ENCODE measurements around the gene APOBEC3F. TPM values are rescaled to one million over a fixed set of nuclear protein-coding genes. Genes with fewer than 3 reads are reported as not detected.

Gene APOBEC3F
- total RNA-seq, 2 donors from 2014 or later: 5.5 to 9.8 TPM

DNA sequence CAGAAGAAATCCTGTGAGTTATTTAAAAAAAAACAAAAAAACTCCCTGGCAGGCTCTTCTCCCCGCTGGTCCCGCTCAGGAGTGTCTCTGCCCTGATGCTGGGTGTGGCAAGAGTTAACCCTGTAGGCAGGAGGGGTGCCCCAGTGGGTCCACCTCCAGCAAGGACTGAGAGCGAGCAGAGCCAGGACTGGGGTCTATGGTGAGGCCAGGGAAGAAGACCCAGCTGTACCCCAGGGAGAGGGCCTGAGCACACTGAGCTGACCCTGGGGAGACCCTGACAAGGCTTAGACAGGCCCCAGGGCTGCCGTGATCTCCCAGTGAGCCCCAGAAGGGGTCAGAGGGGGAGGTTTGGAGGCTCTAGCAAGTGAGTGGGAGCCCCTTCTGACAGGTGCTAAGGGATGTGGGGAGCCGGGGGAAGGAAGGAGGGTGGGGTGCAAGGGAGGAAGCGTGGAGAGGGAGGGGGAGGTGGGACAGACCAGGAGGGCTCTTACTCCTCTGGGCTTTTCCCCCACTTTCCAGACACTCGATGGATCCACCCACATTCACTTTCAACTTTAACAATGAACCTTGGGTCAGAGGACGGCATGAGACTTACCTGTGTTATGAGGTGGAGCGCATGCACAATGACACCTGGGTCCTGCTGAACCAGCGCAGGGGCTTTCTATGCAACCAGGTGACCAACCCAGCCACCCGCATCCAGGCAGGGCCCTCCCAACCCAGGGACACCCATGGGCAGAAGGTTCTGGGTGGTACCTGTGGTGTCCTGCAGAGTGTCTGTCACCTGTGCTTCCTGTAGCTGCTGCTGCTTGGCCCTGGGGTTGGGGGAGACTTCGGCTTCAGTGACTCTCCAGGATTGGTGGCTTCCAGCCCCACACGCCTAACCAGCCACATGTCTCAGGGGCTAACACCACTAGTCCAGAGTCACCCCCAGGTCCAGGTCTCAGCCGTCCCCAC is 42.8 kb downstream of the APOBEC3F start:
- no peak for DNase-seq (ENCODE audit: low spot score)
- intact Hi-C loops (cut with DNase I): no loop called here

DNA sequence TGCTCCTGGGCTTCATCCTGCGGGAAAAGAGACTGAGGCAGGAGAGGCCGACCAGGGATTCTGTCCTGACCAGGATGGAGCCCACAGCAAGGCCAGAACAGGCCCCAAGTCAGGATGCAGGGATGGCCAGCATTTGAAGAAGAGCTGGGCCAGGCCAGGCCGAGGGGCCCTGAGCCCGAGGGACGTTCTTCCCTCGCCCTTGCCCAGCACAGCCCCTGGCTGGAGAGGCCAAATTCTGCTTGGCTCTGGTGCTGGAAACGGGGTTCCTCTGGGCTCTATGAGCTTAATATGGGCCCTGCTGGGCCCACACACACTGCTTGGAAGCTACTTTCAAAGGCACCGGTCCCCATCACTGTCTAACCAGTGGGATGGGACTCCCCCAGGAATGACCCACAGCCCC is 44.0 kb downstream of the APOBEC3F start:
- DNase-seq (ENCODE audit: low spot score): no peak
- intact Hi-C loops (cut with DNase I): no loop called here

DNA sequence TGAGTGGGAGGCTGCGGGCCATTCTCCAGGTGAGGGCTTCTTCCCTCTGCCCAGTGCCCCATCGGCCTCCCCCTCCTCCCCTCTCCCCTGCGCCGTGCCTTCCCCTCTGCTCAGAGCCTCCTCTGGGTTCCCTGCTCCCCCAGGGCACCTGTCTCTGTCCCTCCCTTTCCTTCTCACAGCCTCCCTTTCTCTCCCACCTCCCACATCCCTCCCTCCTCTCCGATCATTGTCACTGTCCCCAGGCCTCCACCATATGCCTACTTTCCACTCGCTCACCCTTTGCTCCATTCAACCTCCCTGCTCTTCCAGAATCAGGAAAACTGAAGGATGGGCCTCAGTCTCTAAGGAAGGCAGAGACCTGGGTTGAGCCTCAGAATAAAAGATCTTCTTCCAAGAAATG is 46.4 kb downstream of the APOBEC3F start:
- intact Hi-C loops (cut with DNase I): no loop called here
- DNase-seq (ENCODE audit: low spot score): no peak

DNA sequence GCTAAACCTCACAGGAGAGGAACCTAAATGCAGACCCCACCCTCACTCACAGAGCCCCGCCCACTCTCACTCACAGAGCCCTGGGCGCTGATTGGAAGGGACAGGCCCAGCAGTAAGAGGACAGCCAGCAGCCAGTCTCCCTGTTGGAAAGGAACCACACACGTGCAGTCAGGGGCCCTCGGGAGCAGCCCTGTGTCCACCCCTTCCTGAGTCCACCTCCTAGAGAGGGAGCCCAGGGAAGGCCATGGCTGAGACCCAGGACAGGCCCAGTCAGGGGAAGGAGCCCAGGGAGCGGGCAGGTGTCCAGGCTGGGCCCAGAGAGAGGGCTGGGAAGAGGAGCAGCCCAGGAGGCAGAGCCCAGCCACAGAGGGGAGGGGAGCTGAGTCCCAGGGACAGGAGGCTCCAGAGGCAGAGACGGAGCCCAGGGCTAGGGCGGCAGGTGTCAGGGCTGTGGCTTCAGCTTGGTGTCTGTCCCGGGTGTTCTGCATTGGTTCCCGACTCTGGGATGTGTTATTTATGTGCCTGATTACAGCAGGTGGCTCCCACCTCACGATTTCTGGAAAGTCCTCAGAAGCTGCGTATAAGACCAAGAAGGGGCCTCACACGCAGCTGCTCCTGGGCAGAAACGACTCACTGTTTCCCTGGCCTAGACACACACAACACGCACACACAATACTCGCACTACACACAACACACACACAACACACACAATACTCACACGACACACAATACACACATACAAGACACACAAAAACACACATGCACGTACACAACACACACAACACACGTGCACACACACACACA is 47.4 kb downstream of the APOBEC3F start:
- intact Hi-C loops (cut with DNase I): no loop called here
- DNase-seq (ENCODE audit: low spot score): no peak

DNA sequence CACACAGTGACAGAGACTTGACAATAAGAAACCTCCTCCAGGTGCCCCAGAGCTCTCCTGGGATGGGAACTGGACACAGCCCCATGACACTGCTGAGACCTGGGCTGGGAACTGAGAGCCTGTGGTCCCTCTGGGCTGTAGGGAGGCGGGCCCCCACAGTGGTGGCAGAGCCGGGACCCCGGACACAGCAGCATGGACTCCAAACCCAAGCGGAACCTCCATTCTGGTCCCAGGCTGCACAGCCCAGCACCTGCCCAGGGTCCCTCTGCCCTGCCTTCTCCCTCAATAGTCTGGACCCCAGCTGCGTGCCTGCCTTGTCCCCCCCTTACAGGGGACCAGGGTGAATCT is 48.0 kb downstream of the APOBEC3F start:
- intact Hi-C loops (cut with DNase I): no loop called here
- DNase-seq (ENCODE audit: low spot score): no peak

DNA sequence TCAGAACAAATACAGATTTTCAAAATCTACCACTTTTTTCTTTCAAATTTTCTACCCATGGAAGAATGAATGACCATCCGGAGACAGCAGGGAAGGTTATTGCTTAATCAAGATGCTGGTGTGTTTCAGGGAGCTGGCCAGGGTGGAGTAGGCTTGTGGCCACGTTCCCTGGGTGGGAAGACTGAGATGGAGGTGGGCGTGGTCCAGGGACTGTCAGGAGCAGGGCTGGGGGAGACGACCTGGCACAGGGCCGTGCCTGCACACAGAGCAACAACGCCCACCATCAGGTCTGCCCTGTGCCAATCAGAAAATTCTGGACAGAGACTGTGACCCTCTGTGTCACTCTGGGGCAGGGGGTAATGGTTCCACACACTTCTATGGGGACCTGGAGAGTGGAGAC is 49.3 kb downstream of the APOBEC3F start:
- intact Hi-C loops (cut with DNase I): no loop called here
- DNase-seq (ENCODE audit: low spot score): no peak

DNA sequence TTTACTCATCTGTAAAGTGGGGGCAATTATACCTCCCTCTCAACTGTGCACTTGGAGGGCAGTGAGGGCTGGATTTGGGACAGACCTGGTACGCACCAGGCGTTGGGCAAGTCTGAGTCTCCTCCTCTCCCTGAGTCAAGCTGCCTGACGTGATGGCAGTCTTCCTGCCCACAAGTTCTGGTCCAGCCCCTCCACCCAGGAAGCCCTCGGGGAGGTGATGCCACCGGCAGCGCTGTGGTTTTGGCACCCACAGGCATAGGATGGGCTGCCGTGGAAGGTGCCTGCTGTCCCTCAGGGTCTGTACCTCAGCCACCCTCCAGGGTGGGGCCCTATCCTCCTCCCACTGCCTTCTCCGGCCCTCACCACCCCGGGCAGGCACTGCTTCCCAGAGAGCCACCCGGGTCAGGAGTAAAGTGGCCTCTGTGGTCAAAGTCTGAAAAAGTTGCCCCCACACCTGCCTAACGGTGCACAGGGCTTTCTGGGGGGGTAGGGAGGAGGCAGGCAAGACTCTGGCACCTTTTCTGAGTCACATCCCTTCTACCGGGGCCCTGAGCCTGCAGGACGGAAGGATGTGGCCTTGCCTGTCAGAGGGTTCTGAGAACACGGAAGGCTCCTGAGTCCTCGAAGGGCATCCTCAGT is 49.9 kb downstream of the APOBEC3F start:
- DNase-seq (ENCODE audit: low spot score): no peak
- intact Hi-C loops (cut with DNase I): no loop called here

DNA sequence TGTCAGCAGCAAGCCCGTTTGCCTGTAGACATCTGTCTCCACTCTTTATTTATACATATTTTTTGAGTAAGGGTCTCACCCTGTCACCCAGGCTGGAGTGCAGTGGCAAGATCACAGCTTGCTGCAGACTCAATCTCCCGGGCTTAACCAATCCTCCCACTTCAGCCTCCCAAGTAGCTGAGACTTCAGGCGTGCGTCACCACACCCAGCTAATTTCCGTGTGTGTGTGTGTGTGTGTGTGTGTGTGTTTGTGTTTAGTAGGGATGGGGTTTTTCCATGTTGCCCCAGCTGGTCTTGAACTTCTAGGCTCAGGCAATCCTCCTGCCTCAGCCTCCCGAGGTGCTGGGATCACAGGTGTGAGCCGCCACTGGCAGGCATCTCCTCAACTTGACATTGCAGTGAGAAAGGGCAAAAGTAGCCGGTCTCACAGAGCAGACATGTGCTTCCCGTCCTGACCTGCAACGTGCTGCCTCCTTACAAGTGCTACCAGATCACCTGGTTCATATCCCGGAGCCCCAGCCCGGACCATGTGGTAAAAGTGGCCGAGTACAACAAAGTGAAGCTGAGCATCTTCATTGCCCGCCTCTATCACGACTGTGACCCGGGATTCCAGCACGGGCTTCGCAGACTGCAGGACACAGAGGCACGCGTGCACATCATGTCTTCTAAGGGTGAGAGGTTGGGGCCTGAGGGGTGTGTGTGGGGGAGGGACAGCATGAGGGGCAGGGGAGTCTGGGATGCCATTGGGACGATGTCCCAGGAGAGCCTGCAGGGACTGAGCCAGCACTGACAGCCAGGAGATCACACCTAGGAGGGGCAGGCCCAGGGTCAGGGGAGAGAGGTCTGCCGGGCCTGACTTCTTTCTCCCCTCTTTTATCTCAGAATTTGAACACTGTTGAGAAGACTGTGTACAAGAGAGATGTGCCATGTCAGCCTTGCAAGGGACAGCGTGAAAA is 50.7 kb downstream of the APOBEC3F start:
- intact Hi-C loops (cut with DNase I): no loop called here
- DNase-seq (ENCODE audit: low spot score): no peak

DNA sequence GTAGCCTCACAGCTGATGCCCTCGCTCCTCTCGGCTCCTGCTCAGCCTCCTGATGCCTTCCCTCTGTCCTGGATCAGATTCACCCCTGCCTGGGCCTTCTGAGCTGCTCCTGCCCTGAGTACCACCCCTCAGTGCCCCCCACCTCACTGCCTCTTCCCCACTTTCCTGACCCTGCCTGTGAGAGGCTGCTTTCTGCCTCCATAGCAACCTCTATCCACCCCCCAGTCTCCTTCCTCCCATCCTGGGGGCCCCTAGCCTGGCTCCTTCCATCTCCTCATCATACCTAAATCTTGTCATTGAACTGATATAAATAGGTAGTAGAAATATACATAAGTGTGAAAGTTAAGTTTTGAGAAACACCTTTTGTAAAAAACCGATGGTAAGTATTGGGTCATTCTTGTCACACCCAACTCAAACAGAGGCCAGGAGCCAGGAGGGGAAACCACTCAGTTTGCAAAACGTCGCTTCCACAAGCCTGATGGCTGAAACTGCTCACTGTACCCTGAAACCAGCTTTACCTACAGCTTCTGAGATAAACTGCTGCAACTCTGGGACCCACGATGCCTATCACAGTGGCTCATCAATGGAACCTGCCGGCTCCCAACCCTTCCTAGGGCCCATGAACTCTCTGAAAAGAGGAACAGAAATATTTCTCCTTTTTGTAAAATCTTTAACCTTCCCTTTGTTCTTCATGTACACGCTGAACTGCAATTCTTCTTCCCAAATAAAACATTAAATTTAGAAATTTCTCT is 51.6 kb downstream of the APOBEC3F start:
- DNase-seq (ENCODE audit: low spot score): no peak
- intact Hi-C loops (cut with DNase I): no loop called here

DNA sequence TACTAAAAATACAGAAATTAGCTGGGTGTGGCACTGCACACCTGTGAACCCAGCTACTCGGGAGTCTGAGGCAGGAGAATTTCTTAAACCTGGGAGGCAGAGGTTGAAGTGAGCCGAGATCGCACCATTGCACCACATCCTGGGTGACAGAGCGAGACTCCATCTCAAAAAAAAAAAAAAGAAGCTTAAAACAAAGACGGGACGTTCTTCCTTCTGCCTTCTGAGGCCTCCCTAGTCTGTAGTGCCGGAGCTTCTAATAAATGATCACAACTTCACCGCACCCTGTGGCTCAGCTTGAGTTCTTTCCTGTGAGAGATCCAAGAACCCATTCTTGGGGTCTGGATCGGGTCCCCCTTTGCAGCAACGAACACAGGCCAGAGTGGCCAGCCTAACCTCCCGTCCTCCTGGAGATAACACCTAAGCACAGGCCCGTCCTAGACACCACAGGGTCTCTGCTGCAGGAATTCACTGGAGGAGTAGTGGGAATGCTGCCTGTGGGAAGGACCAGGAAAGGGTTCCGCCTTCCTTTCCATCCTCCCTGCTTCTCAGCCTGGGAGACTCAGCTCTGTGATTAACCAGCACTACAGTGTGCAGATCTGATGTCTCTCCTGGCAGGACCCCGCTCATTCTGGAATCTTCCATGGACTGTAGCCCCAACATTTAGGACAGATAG is 54.2 kb downstream of the APOBEC3F start:
- no peak for DNase-seq (ENCODE audit: low spot score)
- intact Hi-C loops (cut with DNase I): no loop called here

DNA sequence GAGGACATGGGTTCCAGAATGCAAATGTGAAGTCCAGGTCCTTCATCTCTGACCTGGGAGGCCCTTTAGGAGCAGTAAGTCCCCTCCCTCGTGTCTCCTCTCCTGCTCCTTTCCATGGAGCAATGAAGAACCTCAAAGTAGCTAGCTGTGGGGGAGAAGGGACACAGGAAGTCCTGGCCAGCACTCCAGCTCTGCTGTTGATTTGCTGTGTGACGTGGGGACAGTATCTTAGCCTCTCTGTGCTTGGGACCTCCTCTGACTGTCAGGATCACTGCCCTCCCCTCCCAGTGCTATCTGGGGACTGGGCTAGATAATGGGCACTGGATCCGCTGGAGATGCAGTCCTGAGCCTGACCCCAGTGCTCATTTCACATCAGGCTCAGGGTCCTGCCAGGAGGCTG is 55.3 kb downstream of the APOBEC3F start:
- intact Hi-C loops (cut with DNase I): no loop called here

DNA sequence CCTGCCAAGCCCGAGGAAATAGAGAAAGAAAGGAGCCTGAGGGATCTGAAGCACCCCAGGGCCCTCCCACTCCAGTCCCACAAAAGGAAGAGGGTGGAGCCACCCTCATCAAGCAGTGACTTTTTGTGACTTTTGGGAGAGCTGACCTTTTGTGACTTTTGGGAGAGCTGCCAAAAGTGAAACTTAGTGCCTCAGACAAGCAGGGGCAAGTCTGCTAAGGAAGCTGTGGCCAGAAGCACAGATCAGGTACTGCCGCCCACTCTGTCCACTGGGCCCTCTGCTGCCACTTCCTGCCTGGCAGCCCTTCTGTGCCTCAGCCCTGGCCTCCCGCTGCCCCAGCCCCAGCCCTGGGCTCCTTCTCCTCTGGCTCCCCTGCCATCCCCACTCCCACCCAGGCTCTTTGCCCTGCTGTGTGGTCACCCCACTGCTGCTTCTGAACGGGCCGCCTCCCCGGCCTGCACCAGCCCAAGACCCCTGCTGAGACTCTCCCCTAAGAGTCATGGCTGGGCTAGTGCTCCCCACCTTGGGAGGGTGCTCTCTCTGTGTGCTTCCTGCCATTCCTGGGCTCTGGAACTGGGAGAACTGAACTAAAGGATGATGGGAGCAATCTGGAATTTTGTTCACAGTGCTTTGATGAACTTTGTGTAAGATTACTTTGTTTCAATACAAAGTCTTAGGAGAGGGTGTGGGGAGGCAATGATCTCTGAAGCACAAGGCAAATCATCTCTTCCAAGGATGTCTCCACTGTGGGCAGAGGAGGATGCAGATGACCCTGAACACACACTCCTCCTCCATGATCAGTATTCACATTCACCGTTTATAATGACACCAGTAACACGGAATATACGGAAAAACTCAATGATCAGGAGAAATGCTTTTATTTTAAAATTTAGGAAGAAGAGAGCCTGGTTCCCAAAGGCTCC is 56.7 kb downstream of the APOBEC3F start, which contains the start of gene APOBEC3H:
Gene APOBEC3H (plus strand): TSS at position 147 of the 923 bp plus-strand sequence. CDS start 3,035 bp downstream, outside the sequence.
- no peak for DNase-seq (ENCODE audit: low spot score)
- intact Hi-C loops (cut with DNase I): no loop called here

More for the DNA sequence above, 55.3 kb downstream of the APOBEC3F start:
- no peak for DNase-seq (ENCODE audit: low spot score)

DNA sequence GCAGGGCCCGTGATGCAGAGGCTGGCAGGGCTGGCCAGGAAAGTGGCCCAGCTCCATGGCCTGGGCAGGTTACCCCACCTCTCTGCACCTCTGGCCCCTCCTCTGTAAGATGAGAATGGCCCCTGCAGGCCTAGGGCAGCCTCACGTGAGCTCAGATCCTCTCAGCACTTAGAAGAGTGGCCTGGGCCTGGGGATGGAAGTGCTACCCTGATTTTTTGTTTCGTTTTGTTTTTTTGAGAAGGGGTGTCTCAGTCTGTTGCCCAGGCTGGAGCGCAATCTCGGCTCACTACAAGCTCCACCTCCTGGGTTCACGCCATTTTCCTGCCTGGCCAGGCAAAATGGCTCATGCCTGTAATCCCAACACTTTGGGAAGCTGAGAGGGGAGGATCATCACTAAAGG is 57.4 kb downstream of the APOBEC3F start:
- intact Hi-C loops (cut with DNase I): no loop called here
- no peak for DNase-seq (ENCODE audit: low spot score)

DNA sequence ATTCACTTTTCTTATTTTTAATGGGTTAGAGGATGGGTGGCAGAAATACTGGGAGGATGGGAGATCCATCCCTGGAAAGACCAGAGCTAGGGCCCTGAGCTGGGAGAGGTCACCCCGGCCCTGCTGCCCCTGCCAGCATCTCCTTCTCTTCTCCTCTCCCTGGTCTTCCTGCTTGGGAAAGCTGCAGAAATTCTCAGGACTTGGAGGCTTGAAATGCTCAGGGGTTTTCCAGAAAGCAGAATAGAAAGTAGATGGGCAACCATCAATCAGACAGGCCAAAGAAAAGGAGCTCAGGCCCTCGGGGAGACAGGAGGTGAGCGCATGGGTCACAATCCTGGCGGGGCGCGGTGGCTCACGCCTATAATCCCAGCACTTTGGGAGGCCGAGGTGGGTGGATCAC is 57.9 kb downstream of the APOBEC3F start:
- intact Hi-C loops (cut with DNase I): no loop called here

DNA sequence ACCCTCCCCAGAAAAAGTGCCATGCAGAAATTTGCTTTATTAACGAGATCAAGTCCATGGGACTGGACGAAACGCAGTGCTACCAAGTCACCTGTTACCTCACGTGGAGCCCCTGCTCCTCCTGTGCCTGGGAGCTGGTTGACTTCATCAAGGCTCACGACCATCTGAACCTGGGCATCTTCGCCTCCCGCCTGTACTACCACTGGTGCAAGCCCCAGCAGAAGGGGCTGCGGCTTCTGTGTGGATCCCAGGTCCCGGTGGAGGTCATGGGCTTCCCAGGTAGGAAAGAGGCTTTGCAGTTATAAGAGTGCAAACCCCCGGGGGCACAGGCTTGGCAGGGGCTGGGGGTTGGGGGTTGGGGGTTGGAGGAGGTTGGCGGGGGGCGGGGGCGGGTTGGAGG is 60.6 kb downstream of the APOBEC3F start:
- DNase-seq (ENCODE audit: low spot score): no peak
- intact Hi-C loops (cut with DNase I): loop anchor here in 1 of 2 donors (1.0 to 5.0 kb wide), 2 partner anchors 28 to 289 kb away; no protein-coding TSS in a partner anchor

More for the DNA sequence above, 57.9 kb downstream of the APOBEC3F start:
- DNase-seq (ENCODE audit: low spot score): no peak

DNA sequence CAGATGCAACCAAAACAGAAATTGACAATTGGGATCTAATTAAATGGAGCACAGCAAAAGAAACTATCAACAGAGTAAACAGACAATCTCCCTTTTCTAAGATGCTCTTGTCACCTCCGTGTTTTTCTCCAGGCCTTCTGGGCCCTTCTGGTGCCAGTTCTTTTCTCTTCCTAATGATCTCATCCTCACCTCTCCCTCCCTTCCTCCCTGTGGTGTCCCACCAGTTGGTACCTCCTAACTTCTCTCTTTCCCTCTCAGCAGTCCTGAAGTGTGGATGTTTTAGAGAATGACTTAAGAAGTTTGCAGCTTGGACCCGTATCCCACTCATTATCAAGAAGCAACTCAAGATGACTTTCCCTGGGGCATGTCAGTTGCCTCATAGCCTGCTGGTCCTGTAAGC is 62.8 kb downstream of the APOBEC3F start:
- intact Hi-C loops (cut with DNase I): loop anchor here in 1 of 2 donors (5.0 kb wide), 1 partner anchor 291 kb away; no protein-coding TSS in a partner anchor
- no peak for DNase-seq (ENCODE audit: low spot score)
